Right atrium auricular region (tissue), 2 donors: ENCODE data around the gene EIF2AK2. TPM values are rescaled to one million over a fixed set of nuclear protein-coding genes. Genes with fewer than 3 reads are reported as not detected.

ENCODE experiments used
- DNase-seq: peaks from one replicate; pipeline ENCODE4 v3.0.0-alpha.2; 2019; ENCODE audit warnings: low spot score
- H3K27ac ChIP-seq, 2 donors: fragments of 200-600 bp; sonication (generic); 1 replicate in 1 of 2; 2 replicates in 1 of 2; pipeline ENCODE4 v1.5.1; 2016 to 2019
- H3K27me3 ChIP-seq, 2 donors: fragments of 200-600 bp; sonication (generic); one replicate each; pipeline versions ENCODE4 v1.5.1 to v1.6.0; 2017 to 2019
- H3K36me3 ChIP-seq: fragments of 200-600 bp; sonication (generic); one replicate; pipeline ENCODE4 v1.5.1; 2016
- H3K4me1 ChIP-seq, 2 donors: fragments of 200-600 bp; sonication (generic); one replicate each; pipeline versions ENCODE4 v1.5.1 to v1.6.0; 2017 to 2019
- H3K4me3 ChIP-seq, 2 donors: fragments of 200-600 bp; sonication (generic); 1 replicate in 1 of 2; 2 replicates in 1 of 2; pipeline ENCODE4 v1.5.1; 2017 to 2019; ENCODE audit warnings: mild to moderate bottlenecking in 1 of 2, moderate library complexity in 1 of 2
- H3K9me3 ChIP-seq, 2 donors: fragments of 200-600 bp; sonication (generic); one replicate each; pipeline ENCODE4 v1.5.1; 2019
- CTCF ChIP-seq, 2 donors: fragments of 200-600 bp; sonication (generic); IDR thresholded peaks; one replicate each; pipeline ENCODE4 v1.5.1; 2019; ENCODE audit warnings: antibody characterized with exemption in 2 of 2
- total RNA-seq, 2 donors: library from RNA; depleted of rRNA; stranded (reverse); fragments of >200 nt; gene quantifications; one replicate each; pipeline ENCODE4 v1.1.0, GENCODE V29; 2016

EIF2AK2 gene
- total RNA-seq, 2 donors from 2014 or later, result 12.5 to 13.4 TPM

GRCh38 chr2:37167636-37168180 lies 10.9 kb upstream of the EIF2AK2 start:
- H3K36me3 ChIP-seq, result no peaks in the 10 kb centered on the region
- DNase-seq, result no peak
- H3K4me3 ChIP-seq, result no peak overlapping the region
- no peaks in the 10 kb centered on the region for H3K4me1 ChIP-seq
- no peak for TF ChIP-seq CTCF (IDR thresholded peaks at IDR 0.05)
- no peaks in the 10 kb centered on the region for H3K27me3 ChIP-seq
- no peak overlapping the region for H3K27ac ChIP-seq
- peaks cover 0 to 12% of the 10 kb centered on the region in 2 donors for H3K9me3 ChIP-seq

- no peak for TF ChIP-seq CTCF (IDR thresholded peaks at IDR 0.05)
- Histone ChIP-seq H3K36me3 (no peaks in the 10 kb centered on the region), H3K4me1 (no peaks in the 10 kb centered on the region), H3K27me3 (no peaks in the 10 kb centered on the region), H3K27ac (no peak overlapping the region), H3K9me3 (peaks cover 0 to 12% of the 10 kb centered on the region in 2 donors), H3K4me3 (no peak overlapping the region)
- DNase-seq, result no peak
These were observed 8.0 kb upstream of the EIF2AK2 start for GRCh38 chr2:37164757-37165156.

- H3K9me3 ChIP-seq, result no peaks in the 10 kb centered on the region
- no peaks in the 10 kb centered on the region for H3K36me3 ChIP-seq
- DNase-seq, result peak; percentile 74
- H3K4me1 ChIP-seq, result peaks cover 0 to 18% of the 10 kb centered on the region in 2 donors
- H3K27ac ChIP-seq, result peak overlapping the region; percentile 83 to 86
- TF ChIP-seq CTCF (IDR thresholded peaks at IDR 0.05), result no peak
- no peaks in the 10 kb centered on the region for H3K27me3 ChIP-seq
- peak overlapping the region; percentile 87 for H3K4me3 ChIP-seq
These were observed 516 bp downstream of the EIF2AK2 start for GRCh38 chr2:37156071-37156856.

GRCh38 chr2:37154785-37155184 lies 2.0 kb downstream of the EIF2AK2 start:
- Histone ChIP-seq H3K4me1 (peaks cover 0 to 18% of the 10 kb centered on the region in 2 donors), H3K27ac (no peak overlapping the region), H3K4me3 (no peak overlapping the region), H3K9me3 (no peaks in the 10 kb centered on the region), H3K27me3 (no peaks in the 10 kb centered on the region), H3K36me3 (no peaks in the 10 kb centered on the region)
- TF ChIP-seq CTCF (IDR thresholded peaks at IDR 0.05), result no peak
- DNase-seq, result no peak

- no peak overlapping the region for H3K27ac ChIP-seq
- TF ChIP-seq CTCF (IDR thresholded peaks at IDR 0.05), result no peak
- H3K4me3 ChIP-seq, result no peak overlapping the region
- peaks cover 0 to 18% of the 10 kb centered on the region in 2 donors for H3K4me1 ChIP-seq
- H3K27me3 ChIP-seq, result no peaks in the 10 kb centered on the region
- DNase-seq, result no peak
- H3K36me3 ChIP-seq, result no peaks in the 10 kb centered on the region
- H3K9me3 ChIP-seq, result no peaks in the 10 kb centered on the region
These were observed 3.6 kb downstream of the EIF2AK2 start for GRCh38 chr2:37153224-37153623.
